ENCODE measurements around the gene ANXA9. TPM values are rescaled to one million over a fixed set of nuclear protein-coding genes. Genes with fewer than 3 reads are reported as not detected.
A peak's percentile ranks its signal among the peaks of the same experiment; 100 is the strongest.

ANXA9 gene
- total RNA-seq, 6 experiments from 2014 or later, result 0.28 to 0.55 (median 0.46) TPM

- Mint-ChIP-seq H3K36me3 (ENCODE audit: low read depth) (peaks cover 4% of the 10 kb centered on the region; the same call in 1 of the 2 replicates), H3K27me3 (ENCODE audit: insufficient read depth) (peaks cover 1% of the 10 kb centered on the region; the same call in 1 of the 2 replicates), H3K9me3 (no peaks in the 10 kb centered on the region), H3K4me3 (no peak overlapping the region), H3K4me1 (ENCODE audit: low read depth) (peaks cover 20% of the 10 kb centered on the region), H3K27ac (no peak overlapping the region)
- DNase-seq, result no peak
- no peak for TF ChIP-seq CTCF (IDR thresholded peaks at IDR 0.05)
Observed at GRCh38 chr1:150995460-150995859, 13.4 kb downstream of the ANXA9 start.

- peaks cover 1% of the 10 kb centered on the region; the same call in 1 of the 2 replicates for H3K27me3 Mint-ChIP-seq (ENCODE audit: insufficient read depth)
- peaks cover 4% of the 10 kb centered on the region; the same call in 1 of the 2 replicates for H3K36me3 Mint-ChIP-seq (ENCODE audit: low read depth)
- peak; percentile 47 for DNase-seq
- peak; percentile 92 for TF ChIP-seq CTCF (IDR thresholded peaks at IDR 0.05)
- peaks cover 24% of the 10 kb centered on the region for H3K4me1 Mint-ChIP-seq (ENCODE audit: low read depth)
- H3K4me3 Mint-ChIP-seq, result no peak overlapping the region; the same call in 1 of the 2 replicates
- H3K9me3 Mint-ChIP-seq, result no peaks in the 10 kb centered on the region
- no peak overlapping the region for H3K27ac Mint-ChIP-seq
Observed at GRCh38 chr1:150995896-150996295, 13.8 kb downstream of the ANXA9 start.

- TF ChIP-seq CTCF (IDR thresholded peaks at IDR 0.05), result no peak
- Mint-ChIP-seq H3K27me3 (ENCODE audit: insufficient read depth) (no peaks in the 10 kb centered on the region; the same call in 1 of the 2 replicates), H3K27ac (no peak overlapping the region), H3K4me1 (ENCODE audit: low read depth) (peaks cover 24% of the 10 kb centered on the region), H3K36me3 (ENCODE audit: low read depth) (peaks cover 13% of the 10 kb centered on the region; the same call in 1 of the 2 replicates), H3K9me3 (no peaks in the 10 kb centered on the region), H3K4me3 (no peak overlapping the region)
- no peak for DNase-seq
Observed at GRCh38 chr1:150997126-150997872, 15.2 kb downstream of the ANXA9 start.

GRCh38 chr1:150997949-150998348 lies 15.9 kb downstream of the ANXA9 start:
- H3K9me3 Mint-ChIP-seq, result no peaks in the 10 kb centered on the region
- no peak overlapping the region for H3K4me3 Mint-ChIP-seq
- H3K36me3 Mint-ChIP-seq (ENCODE audit: low read depth), result peaks cover 13% of the 10 kb centered on the region; the same call in 1 of the 2 replicates
- TF ChIP-seq CTCF (IDR thresholded peaks at IDR 0.05), result no peak
- no peak overlapping the region for H3K27ac Mint-ChIP-seq
- DNase-seq, result no peak
- peaks cover 30% of the 10 kb centered on the region for H3K4me1 Mint-ChIP-seq (ENCODE audit: low read depth)
- peaks cover 2% of the 10 kb centered on the region; the same call in 1 of the 2 replicates for H3K27me3 Mint-ChIP-seq (ENCODE audit: insufficient read depth)

GRCh38 chr1:150999051-150999674 lies 17.1 kb downstream of the ANXA9 start:
- peak overlapping the region; percentile 88 for H3K27ac Mint-ChIP-seq

More at GRCh38 chr1:150999051-150999674, 17.1 kb downstream of the ANXA9 start:
- peaks cover 2% of the 10 kb centered on the region for H3K27me3 Mint-ChIP-seq (ENCODE audit: insufficient read depth)
- peaks cover 13% of the 10 kb centered on the region; the same call in 1 of the 2 replicates for H3K36me3 Mint-ChIP-seq (ENCODE audit: low read depth)
- H3K4me3 Mint-ChIP-seq, result peak overlapping the region; percentile 60
- no peaks in the 10 kb centered on the region for H3K9me3 Mint-ChIP-seq
- DNase-seq, result peak; percentile 60
- H3K4me1 Mint-ChIP-seq (ENCODE audit: low read depth), result peaks cover 31% of the 10 kb centered on the region
- TF ChIP-seq CTCF (IDR thresholded peaks at IDR 0.05), result no peak
